Lower lobe of right lung (tissue), 2 donors: ENCODE results near the gene BLOC1S6. TPM values are rescaled to one million over a fixed set of nuclear protein-coding genes. Genes with fewer than 3 reads are reported as not detected.

Source experiments
- ATAC-seq, 2 donors: fragments of 200-7000 bp; cut with Tn5 transposase; one replicate each; pipeline ENCODE4 v1.9.1; 2020 to 2022; ENCODE audit warnings: mild to moderate bottlenecking in 2 of 2, moderate library complexity in 2 of 2
- DNase-seq: peaks from one replicate; pipeline ENCODE4 v3.0.0-alpha.2; 2020
- H3K27ac ChIP-seq: fragments of 200-600 bp; one replicate; pipeline ENCODE4 v1.8.0; 2022
- H3K27me3 ChIP-seq: fragments of 200-600 bp; one replicate; pipeline ENCODE4 v1.8.0; 2022; ENCODE audit warnings: low read depth
- H3K36me3 ChIP-seq: fragments of 200-600 bp; one replicate; pipeline ENCODE4 v1.8.0; 2022; ENCODE audit warnings: mild to moderate bottlenecking
- H3K4me1 ChIP-seq: fragments of 200-600 bp; one replicate; pipeline ENCODE4 v1.8.0; 2022
- H3K4me3 ChIP-seq: fragments of 200-600 bp; one replicate; pipeline ENCODE4 v1.8.0; 2022; ENCODE audit warnings: mild to moderate bottlenecking
- H3K9me3 ChIP-seq: fragments of 200-600 bp; one replicate; pipeline ENCODE4 v1.8.0; 2022
- intact Hi-C: fragments of 100-400 bp; cut with DNase I; formaldehyde crosslinking; loops from one replicate; pipeline ENCODE4 v1.11.0; 2022
- total RNA-seq: library from RNA; stranded (reverse); fragmentation: NEBNext Ultra II Directional; extraction: Animal tissue kit (Norgen Biotek cat#: 25700); gene quantifications from one replicate; pipeline ENCODE4 v1.2.1, GENCODE V29; 2021
- TF ChIP-seq, protein P1 (sequence below): fragments of 200-600 bp; IDR thresholded peaks from one replicate; pipeline ENCODE4 v1.8.0; 2022; ENCODE audit warnings: antibody characterized with exemption, mild to moderate bottlenecking
- donor health status: DM: no; HTN: yes; CAD: no; lungs with severe emphysema.

BLOC1S6 gene
- total RNA-seq, 1 donor from 2014 or later: 41.0 TPM

DNA sequence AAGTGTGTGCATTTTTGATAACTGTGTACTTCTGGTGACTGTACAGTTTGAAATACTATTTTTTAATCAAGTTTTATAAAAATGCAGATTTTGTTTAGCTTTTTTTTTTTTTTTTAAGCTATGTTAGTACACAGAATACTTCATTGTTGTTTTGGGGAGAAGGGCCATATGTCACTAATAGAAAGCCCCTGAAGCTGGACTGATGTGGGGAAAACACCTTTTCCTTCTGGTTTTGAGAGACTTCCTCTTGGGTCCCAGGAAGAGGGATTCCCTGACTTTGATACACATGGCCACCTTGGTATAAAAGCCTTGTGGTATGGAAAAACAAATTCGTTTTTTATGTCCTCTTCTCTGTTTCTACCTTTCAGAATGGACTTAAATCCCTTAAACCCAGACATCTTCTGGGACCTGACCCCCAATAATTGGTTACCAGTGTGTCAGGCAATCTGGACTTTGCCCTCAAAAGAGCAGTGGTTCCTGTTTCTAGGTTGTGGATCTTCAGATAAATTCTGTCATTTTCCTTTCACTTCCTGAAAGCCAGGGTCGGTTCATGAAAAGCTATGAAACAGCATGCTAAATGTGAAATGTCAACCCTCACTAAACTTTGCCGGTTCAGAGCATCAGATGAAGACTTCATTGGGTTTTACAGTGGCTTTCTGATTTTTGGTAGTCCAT, 31.1 kb upstream of the BLOC1S6 start:
- H3K27me3 ChIP-seq: no peaks in the 10 kb centered on the region
- no peaks in the 10 kb centered on the region for H3K4me1 ChIP-seq
- intact Hi-C loops: no loop called here
- no peaks in the 10 kb centered on the region for H3K9me3 ChIP-seq
- H3K4me3 ChIP-seq: no peak overlapping the region
- DNase-seq (no peak), ATAC-seq (no peak)
- H3K27ac ChIP-seq: no peak overlapping the region
- H3K36me3 ChIP-seq: no peaks in the 10 kb centered on the region
- TF ChIP-seq, protein P1, sequence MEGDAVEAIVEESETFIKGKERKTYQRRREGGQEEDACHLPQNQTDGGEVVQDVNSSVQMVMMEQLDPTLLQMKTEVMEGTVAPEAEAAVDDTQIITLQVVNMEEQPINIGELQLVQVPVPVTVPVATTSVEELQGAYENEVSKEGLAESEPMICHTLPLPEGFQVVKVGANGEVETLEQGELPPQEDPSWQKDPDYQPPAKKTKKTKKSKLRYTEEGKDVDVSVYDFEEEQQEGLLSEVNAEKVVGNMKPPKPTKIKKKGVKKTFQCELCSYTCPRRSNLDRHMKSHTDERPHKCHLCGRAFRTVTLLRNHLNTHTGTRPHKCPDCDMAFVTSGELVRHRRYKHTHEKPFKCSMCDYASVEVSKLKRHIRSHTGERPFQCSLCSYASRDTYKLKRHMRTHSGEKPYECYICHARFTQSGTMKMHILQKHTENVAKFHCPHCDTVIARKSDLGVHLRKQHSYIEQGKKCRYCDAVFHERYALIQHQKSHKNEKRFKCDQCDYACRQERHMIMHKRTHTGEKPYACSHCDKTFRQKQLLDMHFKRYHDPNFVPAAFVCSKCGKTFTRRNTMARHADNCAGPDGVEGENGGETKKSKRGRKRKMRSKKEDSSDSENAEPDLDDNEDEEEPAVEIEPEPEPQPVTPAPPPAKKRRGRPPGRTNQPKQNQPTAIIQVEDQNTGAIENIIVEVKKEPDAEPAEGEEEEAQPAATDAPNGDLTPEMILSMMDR: no peak

DNA sequence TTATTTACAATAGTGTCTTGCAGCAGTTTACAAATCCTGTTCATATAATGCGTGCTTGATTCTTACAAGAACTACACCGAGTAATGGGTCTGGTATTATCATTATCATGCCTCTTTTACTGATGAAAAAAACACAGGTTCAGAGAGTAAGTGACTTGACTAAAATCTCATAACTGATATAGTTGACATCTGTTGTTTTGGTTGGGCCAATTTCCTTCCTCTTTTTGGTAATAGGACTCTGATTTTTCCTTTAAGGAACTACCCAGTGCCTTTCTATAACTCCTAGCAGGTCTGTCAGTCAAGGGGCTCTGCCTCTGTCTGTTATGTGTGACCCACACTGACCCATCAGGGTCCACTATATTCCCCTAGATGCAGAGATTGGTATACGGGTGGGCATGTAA, 14.6 kb upstream of the BLOC1S6 start:
- TF ChIP-seq, protein P1: no peak
- intact Hi-C loops: no loop called here
- Histone ChIP-seq H3K9me3 (no peaks in the 10 kb centered on the region), H3K27me3 (peaks cover 4% of the 10 kb centered on the region), H3K4me3 (no peak overlapping the region), H3K27ac (no peak overlapping the region), H3K36me3 (no peaks in the 10 kb centered on the region), H3K4me1 (no peaks in the 10 kb centered on the region)
- DNase-seq (no peak), ATAC-seq (no peak)

- Histone ChIP-seq H3K4me3 (no peak overlapping the region), H3K4me1 (no peaks in the 10 kb centered on the region), H3K36me3 (no peaks in the 10 kb centered on the region), H3K27me3 (peaks cover 4% of the 10 kb centered on the region), H3K27ac (no peak overlapping the region), H3K9me3 (no peaks in the 10 kb centered on the region)
- ATAC-seq: peak in 1 of 2 donors; percentile 19
- DNase-seq: no peak
- TF ChIP-seq, protein P1: no peak
- intact Hi-C loops: no loop called here
Observed at GRCh38 chr15:45573961-45574629, 13.1 kb upstream of the BLOC1S6 start.

DNA sequence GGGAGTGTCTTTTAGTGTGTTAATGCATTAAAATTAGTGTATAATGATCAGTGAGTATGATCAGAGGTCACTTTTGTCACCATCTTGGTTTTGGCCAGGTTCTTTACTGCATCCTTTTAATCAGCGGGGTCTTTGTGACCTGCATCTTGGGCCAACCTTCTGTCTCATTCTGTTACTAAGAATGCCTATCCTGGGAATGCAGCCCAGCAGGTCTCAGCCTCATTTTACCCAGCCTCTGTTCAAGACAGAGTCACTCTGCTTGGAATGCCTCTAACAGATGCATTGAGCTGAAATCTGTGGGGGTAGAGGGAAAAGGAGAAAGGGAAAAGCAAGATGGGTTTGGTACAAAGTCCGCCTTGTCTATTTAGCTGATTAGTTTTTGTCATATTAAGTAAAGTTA, 5.3 kb upstream of the BLOC1S6 start:
- H3K36me3 ChIP-seq: no peaks in the 10 kb centered on the region
- intact Hi-C loops: no loop called here
- H3K4me3 ChIP-seq: no peak overlapping the region
- ATAC-seq (no peak), DNase-seq (no peak)
- no peak overlapping the region for H3K27ac ChIP-seq
- no peaks in the 10 kb centered on the region for H3K9me3 ChIP-seq
- peaks cover 13% of the 10 kb centered on the region for H3K4me1 ChIP-seq
- TF ChIP-seq, protein P1: no peak
- H3K27me3 ChIP-seq: no peaks in the 10 kb centered on the region

DNA sequence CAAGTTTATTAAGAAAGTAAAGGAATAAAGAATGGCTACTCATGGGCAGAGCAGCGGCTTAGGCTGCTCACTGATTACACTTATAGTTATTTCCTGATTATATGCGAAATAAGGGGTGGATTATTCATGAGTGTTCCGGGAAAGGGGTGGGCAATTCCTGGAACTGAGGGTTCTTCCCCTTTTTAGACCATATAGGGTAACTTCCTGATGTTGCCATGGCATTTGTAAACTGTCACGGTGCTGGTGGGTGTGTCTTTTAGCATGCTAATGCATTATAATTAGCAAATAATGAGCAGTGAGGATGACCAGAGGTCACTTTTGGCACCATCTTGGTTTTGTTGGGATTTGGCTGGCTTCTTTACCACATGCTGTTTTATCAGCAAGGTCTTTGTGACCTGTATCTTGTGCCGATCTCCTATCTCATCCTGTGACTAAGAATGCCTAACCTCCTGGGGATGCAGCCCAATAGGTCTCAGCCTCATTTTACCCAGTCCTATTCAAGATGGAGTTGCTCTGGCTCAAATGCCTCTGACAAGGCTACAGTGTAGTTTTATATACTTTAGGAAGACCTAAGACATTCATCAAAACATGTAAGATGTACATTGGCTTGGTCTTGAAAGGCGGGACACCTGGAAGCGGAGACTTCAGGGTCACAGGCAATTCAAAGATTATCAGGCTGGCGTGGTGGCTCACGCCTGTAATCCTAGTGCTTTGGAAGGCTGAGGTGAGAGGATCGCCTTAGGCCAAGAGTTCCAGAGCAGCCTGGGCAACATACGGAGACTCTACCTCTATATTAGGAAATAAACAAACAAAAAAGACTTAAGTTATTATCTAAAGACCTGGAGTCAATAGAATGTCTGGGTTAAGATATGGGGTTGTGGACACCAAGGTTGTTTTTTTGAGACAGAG, 3.2 kb upstream of the BLOC1S6 start:
- ATAC-seq (no peak), DNase-seq (no peak)
- H3K4me1 ChIP-seq: peaks cover 25% of the 10 kb centered on the region
- H3K9me3 ChIP-seq: no peaks in the 10 kb centered on the region
- H3K4me3 ChIP-seq: no peak overlapping the region
- H3K36me3 ChIP-seq: no peaks in the 10 kb centered on the region
- TF ChIP-seq, protein P1: no peak
- H3K27ac ChIP-seq: no peak overlapping the region
- no peaks in the 10 kb centered on the region for H3K27me3 ChIP-seq
- intact Hi-C loops: no loop called here
